Measurements from ENCODE around the gene RPS16. TPM values are rescaled to one million over a fixed set of nuclear protein-coding genes. Genes with fewer than 3 reads are reported as not detected.

RPS16 gene
- total RNA-seq, 4 donors from 2014 or later, result 1,086 to 2,005 (median 1,454) TPM

DNA sequence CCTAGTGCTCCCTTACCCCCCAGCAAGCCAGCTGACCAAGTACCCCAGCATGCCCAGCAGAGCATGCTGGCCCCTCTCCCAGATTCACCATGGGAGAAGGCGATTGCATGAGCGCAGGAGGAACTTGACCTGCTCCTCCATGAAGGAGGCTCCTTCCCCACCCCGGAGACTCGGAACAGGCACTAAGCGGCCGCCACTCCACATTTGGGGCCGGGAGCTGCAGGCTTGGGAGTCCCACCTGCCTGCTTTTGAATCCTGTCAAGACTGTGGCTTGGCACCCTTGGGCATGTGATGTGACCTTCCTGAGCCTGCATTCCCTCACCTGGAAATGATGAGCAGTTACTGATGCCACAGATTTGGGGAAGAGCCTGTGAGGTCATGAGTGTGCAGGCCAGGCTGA, 32.2 kb upstream of the RPS16 start:
- TF ChIP-seq, protein P1, sequence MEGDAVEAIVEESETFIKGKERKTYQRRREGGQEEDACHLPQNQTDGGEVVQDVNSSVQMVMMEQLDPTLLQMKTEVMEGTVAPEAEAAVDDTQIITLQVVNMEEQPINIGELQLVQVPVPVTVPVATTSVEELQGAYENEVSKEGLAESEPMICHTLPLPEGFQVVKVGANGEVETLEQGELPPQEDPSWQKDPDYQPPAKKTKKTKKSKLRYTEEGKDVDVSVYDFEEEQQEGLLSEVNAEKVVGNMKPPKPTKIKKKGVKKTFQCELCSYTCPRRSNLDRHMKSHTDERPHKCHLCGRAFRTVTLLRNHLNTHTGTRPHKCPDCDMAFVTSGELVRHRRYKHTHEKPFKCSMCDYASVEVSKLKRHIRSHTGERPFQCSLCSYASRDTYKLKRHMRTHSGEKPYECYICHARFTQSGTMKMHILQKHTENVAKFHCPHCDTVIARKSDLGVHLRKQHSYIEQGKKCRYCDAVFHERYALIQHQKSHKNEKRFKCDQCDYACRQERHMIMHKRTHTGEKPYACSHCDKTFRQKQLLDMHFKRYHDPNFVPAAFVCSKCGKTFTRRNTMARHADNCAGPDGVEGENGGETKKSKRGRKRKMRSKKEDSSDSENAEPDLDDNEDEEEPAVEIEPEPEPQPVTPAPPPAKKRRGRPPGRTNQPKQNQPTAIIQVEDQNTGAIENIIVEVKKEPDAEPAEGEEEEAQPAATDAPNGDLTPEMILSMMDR (IDR thresholded peaks at IDR 0.05; ENCODE audit: low read depth), result no peak

DNA sequence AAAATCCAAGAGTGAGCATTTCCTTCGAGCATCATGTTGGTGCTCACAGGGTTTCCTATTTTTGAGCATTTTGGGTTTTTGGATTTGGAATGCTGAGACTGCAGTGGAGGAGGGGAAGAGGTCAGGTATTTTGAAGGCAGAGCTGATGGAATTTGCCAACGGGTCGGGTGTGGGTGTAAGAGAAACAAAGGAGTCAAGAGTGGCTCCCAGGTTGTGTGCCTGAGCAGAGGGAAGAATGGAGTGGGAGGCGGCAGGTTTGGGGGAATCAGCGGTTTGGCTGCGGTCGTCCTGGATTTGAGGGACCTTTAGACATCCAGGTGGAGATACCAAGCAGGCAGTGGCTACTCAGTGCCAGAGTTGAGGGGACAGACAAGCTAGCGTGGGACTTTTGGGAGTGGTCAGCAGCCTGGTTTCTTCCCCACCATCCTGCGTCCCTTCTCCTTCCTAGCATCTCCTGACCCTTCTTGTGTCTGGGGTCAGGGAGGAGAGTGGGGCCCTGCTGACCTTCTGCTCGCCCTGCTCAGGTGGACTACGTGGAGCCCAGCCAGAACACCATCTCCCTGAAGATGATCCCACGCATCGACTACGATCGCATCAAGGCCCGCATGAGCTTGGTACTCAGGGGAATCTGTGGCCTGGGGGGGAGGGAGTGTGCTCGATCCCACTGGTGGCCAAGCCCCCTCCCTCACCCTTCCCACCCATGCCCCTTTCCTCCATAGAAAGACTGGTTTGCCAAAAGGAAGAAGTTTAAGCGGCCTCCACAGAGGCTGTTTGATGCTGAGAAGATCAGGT, 30.4 kb upstream of the RPS16 start:
- TF ChIP-seq, protein P1 (IDR thresholded peaks at IDR 0.05; ENCODE audit: low read depth), result no peak

DNA sequence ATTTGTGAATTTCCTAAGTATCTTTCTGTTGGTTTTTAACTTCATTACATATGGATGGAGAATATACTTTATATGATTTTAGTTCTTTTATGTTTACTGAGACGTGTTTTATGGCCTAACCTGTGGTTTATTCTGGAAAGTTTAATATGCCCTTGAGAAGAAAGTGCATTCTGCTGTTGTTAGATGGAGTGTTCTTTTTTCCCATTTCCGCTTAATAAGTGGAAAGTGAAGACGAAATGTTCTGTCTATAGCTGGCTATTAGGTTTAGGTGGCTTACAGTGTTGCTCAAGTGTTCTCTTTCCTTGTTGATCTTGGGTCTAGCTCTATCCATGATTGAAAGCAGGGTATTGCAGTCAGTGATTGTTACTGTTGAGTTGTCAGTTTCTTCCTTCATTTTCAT, 27.7 kb upstream of the RPS16 start:
- TF ChIP-seq, protein P1 (IDR thresholded peaks at IDR 0.05; ENCODE audit: low read depth), result no peak

DNA sequence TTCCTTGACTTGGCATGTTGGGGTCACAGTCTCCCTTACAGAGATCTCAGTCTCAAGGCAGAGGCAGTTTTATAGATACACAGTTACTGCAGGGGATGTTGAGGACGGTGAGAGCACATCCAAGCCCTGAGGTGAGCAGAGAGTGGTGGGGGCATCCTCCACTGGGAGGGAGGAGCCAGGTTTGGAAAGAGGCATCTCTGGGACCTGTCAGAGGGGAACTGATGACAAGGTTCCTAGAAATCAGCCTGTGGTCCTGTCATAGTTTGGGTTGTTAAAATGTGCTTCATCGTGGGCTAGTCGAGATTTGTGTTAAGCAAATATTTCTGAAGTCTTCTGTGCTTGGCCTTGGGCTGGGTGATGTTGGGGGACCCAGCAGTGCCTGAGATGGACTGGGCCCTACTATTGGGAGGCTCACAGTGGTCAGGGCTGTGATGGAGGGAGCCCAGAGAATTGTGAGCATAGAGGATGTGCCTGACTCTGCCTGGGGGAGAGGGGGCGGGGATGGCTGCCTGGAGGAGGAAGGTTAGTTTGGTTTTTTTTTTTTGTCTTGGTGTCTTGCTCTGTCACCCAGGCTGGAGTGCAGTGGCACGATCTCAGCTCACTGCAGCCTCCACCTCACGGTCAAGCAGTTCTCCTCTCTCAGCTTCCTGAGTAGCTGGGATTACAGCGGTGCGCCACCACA, 13.5 kb upstream of the RPS16 start:
- TF ChIP-seq, protein P1 (IDR thresholded peaks at IDR 0.05; ENCODE audit: low read depth), result no peak

DNA sequence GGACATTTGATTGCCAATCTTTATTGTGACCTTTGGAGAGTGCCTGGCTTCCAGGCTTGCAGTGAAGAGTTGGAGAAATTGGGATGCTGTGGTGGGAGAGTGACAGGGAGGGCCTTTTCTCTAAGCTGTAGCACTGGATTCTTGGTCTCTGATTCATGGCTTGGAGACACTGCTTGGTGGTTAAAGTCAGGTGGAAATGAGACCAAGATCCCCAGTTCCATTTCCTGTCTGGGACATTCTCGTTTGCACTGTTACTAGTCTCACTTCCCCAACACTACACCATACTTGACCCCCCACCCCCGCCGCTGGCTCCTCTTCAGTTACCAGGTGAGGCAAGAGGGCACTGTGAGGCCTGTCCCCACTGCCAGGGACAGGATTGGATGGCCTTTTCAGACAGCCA, 12.5 kb upstream of the RPS16 start:
- TF ChIP-seq, protein P1 (IDR thresholded peaks at IDR 0.05; ENCODE audit: low read depth), result no peak

DNA sequence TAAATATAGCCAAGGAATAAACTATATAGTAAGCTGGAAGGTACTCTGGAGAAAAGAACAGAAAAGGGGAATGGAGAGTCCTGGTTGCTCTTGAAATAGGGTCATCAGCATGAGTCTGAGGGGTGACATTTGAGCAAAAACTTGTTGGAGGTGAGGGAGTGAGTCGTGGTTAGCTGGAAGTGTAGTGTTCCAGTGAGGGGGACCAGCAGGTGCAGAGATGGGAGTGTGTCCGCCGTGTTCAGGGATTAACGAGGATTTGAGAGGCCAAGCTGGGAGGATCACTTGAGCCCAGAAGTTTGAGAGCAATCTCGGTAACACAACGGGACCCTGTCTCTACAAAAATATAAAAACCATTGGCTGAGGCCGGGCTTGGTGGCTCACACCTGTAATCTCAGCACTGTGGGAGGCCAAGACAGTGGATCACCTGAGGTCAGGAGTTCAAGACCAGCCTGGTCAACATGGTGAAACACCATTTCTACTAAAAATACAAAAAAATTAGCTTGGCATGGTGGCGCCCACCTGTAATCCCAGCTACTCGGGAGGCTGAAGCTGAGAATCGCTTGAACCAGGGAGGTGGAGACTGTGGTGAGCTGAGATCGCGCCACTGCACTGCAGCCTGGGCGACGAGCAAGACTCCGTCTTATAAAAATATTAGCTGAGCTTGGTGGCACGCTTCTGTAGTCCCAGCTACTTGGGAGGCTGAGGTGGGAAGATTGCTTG, 10.8 kb upstream of the RPS16 start:
- TF ChIP-seq, protein P1 (IDR thresholded peaks at IDR 0.05; ENCODE audit: low read depth), result no peak
